ENCODE results near the gene CNPY4. TPM values are rescaled to one million over a fixed set of nuclear protein-coding genes. Genes with fewer than 3 reads are reported as not detected.

The CNPY4 gene
- total and polyA plus RNA-seq, 9 donors: 11.7 to 42.8 (median 24.9) TPM

DNA sequence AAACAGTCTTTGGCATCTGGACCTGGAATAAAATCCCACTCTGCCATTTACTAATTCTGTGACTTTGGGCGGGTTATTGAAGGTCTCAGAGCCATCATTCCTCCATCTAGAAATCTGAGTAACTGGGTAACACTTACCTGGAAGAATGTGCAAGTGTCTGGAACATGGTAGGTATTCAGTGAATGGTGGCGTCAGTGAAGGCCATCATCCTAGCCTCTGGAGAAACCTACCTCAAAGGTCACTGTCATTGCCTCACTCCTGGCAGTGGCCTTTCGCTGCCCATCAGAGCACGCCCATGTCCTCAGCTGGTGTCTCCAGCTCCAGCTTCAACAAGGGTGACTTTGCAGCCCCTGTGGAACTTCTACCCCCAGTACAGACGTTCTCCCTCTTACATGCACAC lies 44.4 kb downstream of the CNPY4 start:
- 92 to 96% (median 96%) methylated on average over 5 of the region's 5 CpGs for WGBS, 3 donors
- no peaks in the 10 kb centered on the region for H3K27me3 ChIP-seq
- no peaks in the 10 kb centered on the region for H3K9me3 ChIP-seq
- H3K4me1 ChIP-seq (ENCODE audit: insufficient read depth): peaks cover 6% of the 10 kb centered on the region
- no peaks in the 10 kb centered on the region for H3K36me3 ChIP-seq
- H3K27ac ChIP-seq: no peak overlapping the region
- no peak overlapping the region for H3K4me3 ChIP-seq
- no peak for DNase-seq
- intact Hi-C loops (cut with DNase I): no loop called here
- TF ChIP-seq, protein P1, sequence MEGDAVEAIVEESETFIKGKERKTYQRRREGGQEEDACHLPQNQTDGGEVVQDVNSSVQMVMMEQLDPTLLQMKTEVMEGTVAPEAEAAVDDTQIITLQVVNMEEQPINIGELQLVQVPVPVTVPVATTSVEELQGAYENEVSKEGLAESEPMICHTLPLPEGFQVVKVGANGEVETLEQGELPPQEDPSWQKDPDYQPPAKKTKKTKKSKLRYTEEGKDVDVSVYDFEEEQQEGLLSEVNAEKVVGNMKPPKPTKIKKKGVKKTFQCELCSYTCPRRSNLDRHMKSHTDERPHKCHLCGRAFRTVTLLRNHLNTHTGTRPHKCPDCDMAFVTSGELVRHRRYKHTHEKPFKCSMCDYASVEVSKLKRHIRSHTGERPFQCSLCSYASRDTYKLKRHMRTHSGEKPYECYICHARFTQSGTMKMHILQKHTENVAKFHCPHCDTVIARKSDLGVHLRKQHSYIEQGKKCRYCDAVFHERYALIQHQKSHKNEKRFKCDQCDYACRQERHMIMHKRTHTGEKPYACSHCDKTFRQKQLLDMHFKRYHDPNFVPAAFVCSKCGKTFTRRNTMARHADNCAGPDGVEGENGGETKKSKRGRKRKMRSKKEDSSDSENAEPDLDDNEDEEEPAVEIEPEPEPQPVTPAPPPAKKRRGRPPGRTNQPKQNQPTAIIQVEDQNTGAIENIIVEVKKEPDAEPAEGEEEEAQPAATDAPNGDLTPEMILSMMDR (IDR thresholded peaks at IDR 0.05): no peak
- no peak for TF ChIP-seq POLR2A (IDR thresholded peaks at IDR 0.05)
- no peak for TF ChIP-seq EP300 (IDR thresholded peaks at IDR 0.05)

DNA sequence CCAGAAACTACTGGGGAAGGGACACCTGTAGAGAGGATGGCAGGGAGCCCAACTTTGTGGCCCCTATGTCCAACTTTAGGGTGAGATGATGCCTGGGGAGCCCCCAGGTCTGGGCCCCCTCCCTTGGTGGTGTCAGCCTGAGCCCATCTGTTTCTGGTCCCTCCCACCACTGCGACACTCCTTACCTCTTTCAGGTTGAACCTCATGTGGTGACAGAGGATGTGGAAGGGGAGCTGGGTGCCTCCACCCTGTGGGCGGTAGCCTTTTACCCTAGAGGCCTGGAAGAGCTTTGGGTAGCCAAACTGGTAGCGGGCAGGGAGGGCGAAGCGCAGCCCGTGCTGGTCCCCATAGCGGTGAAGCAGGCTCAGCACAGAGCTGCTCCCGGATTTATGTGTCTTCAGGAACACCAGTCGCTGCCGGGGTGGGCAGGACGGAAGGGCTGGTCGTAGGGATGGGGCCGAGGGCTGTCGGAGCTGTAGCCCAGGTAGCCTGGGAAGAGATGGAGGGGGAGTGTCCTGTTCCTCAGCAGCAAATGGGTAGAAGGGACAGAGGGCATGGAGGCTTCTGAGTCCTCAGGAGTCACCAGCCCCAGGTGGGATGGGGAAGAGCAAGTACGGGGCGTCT lies 47.0 kb downstream of the CNPY4 start:
- intact Hi-C loops (cut with DNase I): no loop called here
- Histone ChIP-seq H3K4me3 (no peak overlapping the region), H3K27ac (no peak overlapping the region), H3K4me1 (ENCODE audit: insufficient read depth) (peaks cover 6% of the 10 kb centered on the region), H3K9me3 (no peaks in the 10 kb centered on the region), H3K36me3 (no peaks in the 10 kb centered on the region), H3K27me3 (no peaks in the 10 kb centered on the region)
- TF ChIP-seq, protein P1 (IDR thresholded peaks at IDR 0.05): no peak
- TF ChIP-seq EP300 (IDR thresholded peaks at IDR 0.05): no peak
- TF ChIP-seq POLR2A (IDR thresholded peaks at IDR 0.05): no peak
- peak in 1 of 5 donors; percentile 33 for DNase-seq
- 88 to 93% (median 90%) methylated on average over 16 of the region's 16 CpGs for WGBS, 3 donors

DNA sequence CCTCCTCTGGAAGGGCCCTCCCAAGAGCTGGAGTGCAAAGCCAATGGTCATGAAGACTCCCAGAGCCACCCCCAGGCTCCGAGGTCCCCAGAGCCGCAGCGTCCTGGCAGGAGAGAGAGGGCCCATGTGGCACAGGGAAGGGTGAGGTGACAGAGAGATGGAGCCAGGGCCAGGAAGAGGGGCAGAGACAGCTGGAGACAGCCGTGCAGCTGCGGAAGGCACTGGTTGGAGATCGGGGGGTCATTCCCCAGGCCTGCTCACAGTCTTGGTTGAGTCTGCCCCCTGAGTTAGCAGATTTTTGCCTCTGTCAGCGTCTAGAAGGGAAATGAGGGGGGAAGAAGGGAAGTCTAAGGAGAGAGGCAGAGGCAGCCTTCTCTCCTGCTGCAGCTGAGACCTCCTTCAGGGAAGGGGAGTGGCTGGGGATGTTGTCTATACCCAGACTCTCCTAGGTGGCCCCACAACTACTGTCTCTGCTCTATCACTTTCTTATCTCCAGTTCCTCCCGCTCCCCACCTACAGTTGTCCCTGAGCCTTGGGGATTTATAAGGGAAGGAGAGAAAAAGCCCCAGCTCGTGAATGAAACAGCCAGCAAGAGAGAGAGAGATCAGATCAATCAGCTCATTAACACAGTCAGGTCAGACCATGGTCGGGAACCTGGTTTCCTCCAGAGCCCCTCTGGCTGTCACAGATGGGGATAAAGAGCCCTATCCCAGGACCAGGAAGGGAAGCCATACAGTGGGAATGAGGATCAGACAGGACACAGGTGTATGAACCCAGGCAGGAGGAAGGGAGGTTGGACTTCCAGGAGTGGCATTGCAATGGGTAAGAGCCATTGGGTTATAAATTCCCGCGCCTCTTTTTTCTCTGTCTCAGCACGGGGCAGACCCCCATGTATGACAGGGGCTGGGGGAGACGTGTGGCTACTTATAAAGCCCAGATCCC lies 47.8 kb downstream of the CNPY4 start:
- 51 to 56% (median 55%) methylated on average over 14 of the region's 14 CpGs for WGBS, 3 donors
- TF ChIP-seq EP300 (IDR thresholded peaks at IDR 0.05): no peak
- TF ChIP-seq, protein P1 (IDR thresholded peaks at IDR 0.05): no peak
- no peak for TF ChIP-seq POLR2A (IDR thresholded peaks at IDR 0.05)
- H3K36me3 ChIP-seq: no peaks in the 10 kb centered on the region
- H3K4me3 ChIP-seq: no peak overlapping the region
- H3K27me3 ChIP-seq: no peaks in the 10 kb centered on the region
- intact Hi-C loops (cut with DNase I): no loop called here
- peak in 1 of 5 donors; percentile 10 for DNase-seq
- H3K27ac ChIP-seq: no peak overlapping the region
- no peaks in the 10 kb centered on the region for H3K9me3 ChIP-seq
- peaks cover 6% of the 10 kb centered on the region for H3K4me1 ChIP-seq (ENCODE audit: insufficient read depth)

DNA sequence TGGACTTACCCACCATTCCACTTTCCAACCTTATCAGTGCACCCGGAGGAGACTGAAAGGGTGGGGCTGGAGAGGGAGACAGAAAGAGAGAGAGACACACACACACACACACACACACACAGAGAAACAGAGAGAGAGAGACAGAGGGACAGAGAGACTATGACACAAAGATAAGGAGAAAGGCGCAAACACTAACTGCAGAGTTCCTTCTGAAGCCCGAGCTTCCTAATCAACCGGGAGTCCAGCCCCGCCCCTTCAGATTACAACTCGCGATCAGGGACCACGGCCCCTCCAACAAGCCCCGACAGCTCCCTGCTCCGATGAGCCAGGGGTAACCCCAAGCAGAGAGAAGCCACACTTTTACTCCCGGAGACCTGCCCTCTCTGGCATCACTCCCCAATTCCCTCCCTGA lies 48.5 kb downstream of the CNPY4 start:
- peak in 4 of 5 donors; percentile 36 to 53 (median 47) for DNase-seq
- intact Hi-C loops (cut with DNase I): no loop called here
- WGBS, 3 donors: 2 to 4% (median 3%) methylated on average over 11 of the region's 11 CpGs
- H3K36me3 ChIP-seq: no peaks in the 10 kb centered on the region
- TF ChIP-seq POLR2A (IDR thresholded peaks at IDR 0.05) (no peak), EP300 (IDR thresholded peaks at IDR 0.05) (no peak)
- TF ChIP-seq, protein P1 (IDR thresholded peaks at IDR 0.05): no peak
- no peaks in the 10 kb centered on the region for H3K27me3 ChIP-seq
- peak overlapping the region; percentile 43 for H3K4me3 ChIP-seq
- H3K9me3 ChIP-seq: no peaks in the 10 kb centered on the region
- H3K27ac ChIP-seq: peak overlapping the region in 1 of 2 donors; percentile 59
- peaks cover 6% of the 10 kb centered on the region for H3K4me1 ChIP-seq (ENCODE audit: insufficient read depth)
